ENCODE measurements around the gene HMCN2.

The HMCN2 gene

GRCh38 chr9:130265431-130266235, at the start of gene HMCN2:
Gene HMCN2 (plus strand): TSS chr9:130265760. CDS start chr9:130265879, 119 bp downstream.
- no peak for DNase-seq

- no peak for DNase-seq
Measured at GRCh38 chr9:130217838-130218237, 47.7 kb upstream of the HMCN2 start.

- DNase-seq: no peak
Measured at GRCh38 chr9:130219661-130220096, 45.9 kb upstream of the HMCN2 start.

GRCh38 chr9:130220352-130220751, 45.2 kb upstream of the HMCN2 start:
- DNase-seq: no peak

GRCh38 chr9:130222833-130223232, 42.7 kb upstream of the HMCN2 start:
- DNase-seq: no peak

- no peak for DNase-seq
Measured at GRCh38 chr9:130225071-130225470, 40.5 kb upstream of the HMCN2 start.

GRCh38 chr9:130225586-130225985, 40.0 kb upstream of the HMCN2 start:
- no peak for DNase-seq

- no peak for DNase-seq
Measured at GRCh38 chr9:130226112-130226511, 39.4 kb upstream of the HMCN2 start.

- DNase-seq: no peak
Measured at GRCh38 chr9:130227833-130228232, 37.7 kb upstream of the HMCN2 start.

GRCh38 chr9:130229759-130230158, 35.8 kb upstream of the HMCN2 start:
- no peak for DNase-seq

- DNase-seq: no peak
Measured at GRCh38 chr9:130230631-130231030, 34.9 kb upstream of the HMCN2 start.

- no peak for DNase-seq
Measured at GRCh38 chr9:130232899-130233586, 32.5 kb upstream of the HMCN2 start.

GRCh38 chr9:130233587-130233945, 32.0 kb upstream of the HMCN2 start:
- no peak for DNase-seq

- no peak for DNase-seq
Measured at GRCh38 chr9:130234340-130235260, 31.0 kb upstream of the HMCN2 start.

- DNase-seq: no peak
Measured at GRCh38 chr9:130235558-130236435, 29.8 kb upstream of the HMCN2 start.

- no peak for DNase-seq
Measured at GRCh38 chr9:130236436-130236985, 29.0 kb upstream of the HMCN2 start.

- DNase-seq: no peak
Measured at GRCh38 chr9:130237076-130237475, 28.5 kb upstream of the HMCN2 start.

GRCh38 chr9:130237763-130238524, 27.6 kb upstream of the HMCN2 start:
- DNase-seq: no peak

- no peak for DNase-seq
Measured at GRCh38 chr9:130239363-130239695, 26.2 kb upstream of the HMCN2 start.

- DNase-seq: no peak
Measured at GRCh38 chr9:130239741-130240241, 25.8 kb upstream of the HMCN2 start.

Measured in DMS 273 treated with DMSO at 0.1 percent for 48 hours (cell line).